HepG2 (cell line): ENCODE results near the gene ABCC3. TPM values are rescaled to one million over a fixed set of nuclear protein-coding genes. Genes with fewer than 3 reads are reported as not detected.
A peak's percentile ranks its signal among the peaks of the same experiment; 100 is the strongest.

ENCODE experiments used
- ATAD3A ChIP-seq: sonication (generic); formaldehyde crosslinking; IDR thresholded peaks from 2 replicates; pipeline ENCODE4 v1.4.0; 2020; ENCODE audit warnings: missing genetic modification reagents
- GZF1 ChIP-seq: sonication (generic); formaldehyde crosslinking; IDR thresholded peaks from 2 replicates; pipeline ENCODE4 v1.5.1; 2020; ENCODE audit warnings: mild to moderate bottlenecking, missing genetic modification reagents
- NCOA5 ChIP-seq: sonication (generic); formaldehyde crosslinking; IDR thresholded peaks from 2 replicates; pipeline ENCODE4 v1.4.0; 2020; ENCODE audit warnings: missing genetic modification reagents
- RARA ChIP-seq: IDR thresholded peaks from 2 replicates; pipeline ENCODE4 v1.6.1; 2016; ENCODE audit warnings: missing genetic modification reagents, missing compliant biosample characterization
- U2AF1 ChIP-seq: fragments of 200-400 bp; formaldehyde crosslinking; optimal IDR thresholded peaks from 2 replicates; pipeline ENCODE3; 2017; ENCODE audit warnings: mild to moderate bottlenecking, low read depth, low read length
- ZNF232 ChIP-seq: sonication (generic); formaldehyde crosslinking; IDR thresholded peaks from 2 replicates; pipeline ENCODE4 v1.4.0; 2020; ENCODE audit warnings: missing genetic modification reagents, borderline replicate concordance
- ZNF260 ChIP-seq: sonication (generic); formaldehyde crosslinking; IDR thresholded peaks from 2 replicates; pipeline ENCODE4 v1.4.0; 2020; ENCODE audit warnings: missing genetic modification reagents, low read depth, mild to moderate bottlenecking, borderline replicate concordance
- ZNF318 ChIP-seq: sonication (generic); formaldehyde crosslinking; IDR thresholded peaks from 2 replicates; pipeline ENCODE4 v1.4.0; 2020; ENCODE audit warnings: mild to moderate bottlenecking, missing genetic modification reagents
- ZNF589 ChIP-seq: sonication (generic); formaldehyde crosslinking; conservative IDR thresholded peaks from 2 replicates; pipeline ENCODE4 v1.8.0; 2022; ENCODE audit warnings: mild to moderate bottlenecking, moderate library complexity, missing genetic modification reagents
- ZNF660 ChIP-seq: sonication (generic); formaldehyde crosslinking; IDR thresholded peaks from 2 replicates; pipeline ENCODE4 v1.5.1; 2020; ENCODE audit warnings: mild to moderate bottlenecking, low read depth, missing genetic modification reagents, borderline replicate concordance
- ZNF670 ChIP-seq: sonication (generic); formaldehyde crosslinking; IDR thresholded peaks from 2 replicates; pipeline ENCODE4 v1.8.0; 2022; ENCODE audit warnings: mild to moderate bottlenecking, missing genetic modification reagents, borderline replicate concordance
- polyA plus RNA-seq, 8 experiments: library from polyadenylated mRNA; depleted of rRNA in 3 of 8; stranded (reverse) in 7 of 8; unstranded in 1 of 8; fragments of >200 nt; fragmentation: Illumina TruSeq in 4 of 8; extraction: Trizol in 4 of 8; gene quantifications; 2 replicates each; pipeline versions ENCODE4 v1.2.1 to v1.2.3, GENCODE V29; 2011 to 2016; ENCODE audit warnings: low read depth in 4 of 8, missing spikeins in 1 of 8, mixed read lengths in 1 of 8; ENCODE audit not compliant: insufficient read depth in 1 of 8
- total RNA-seq, 5 experiments: library from RNA; depleted of rRNA; stranded (reverse); fragments of >200 nt; fragmentation: Illumina TruSeq; extraction: Trizol; gene quantifications; 2 replicates each; pipeline ENCODE4 v1.2.3, GENCODE V29; 2016; ENCODE audit warnings: low read depth in 1 of 5
- TF ChIP-seq, protein P1 (sequence below): sonication (generic); formaldehyde crosslinking; conservative IDR thresholded peaks from 2 replicates; pipeline ENCODE4 v1.8.0; 2022; ENCODE audit warnings: mild to moderate bottlenecking, moderate library complexity, missing genetic modification reagents
- TF ChIP-seq, protein P2 (sequence below), 2 experiments: sonication (generic) in 1 of 2; formaldehyde crosslinking in 1 of 2; IDR thresholded peaks; 2 replicates each; pipeline versions ENCODE4 v1.4.0 to v1.6.1; 2018 to 2020; ENCODE audit warnings: missing genetic modification reagents in 2 of 2, borderline replicate concordance in 1 of 2, low read depth in 1 of 2, mild to moderate bottlenecking in 1 of 2, missing biosample characterization in 1 of 2
- TF ChIP-seq, protein P3 (sequence below): sonication (generic); formaldehyde crosslinking; IDR thresholded peaks from 2 replicates; pipeline ENCODE4 v1.9.0; 2021; ENCODE audit warnings: missing genetic modification reagents, borderline replicate concordance

The ABCC3 gene
- total and polyA plus RNA-seq, 2 of the 13 experiments (the other 11 are each of a cell fraction or from before 2014, with no cell fraction given): 25.2 to 50.7 TPM

DNA sequence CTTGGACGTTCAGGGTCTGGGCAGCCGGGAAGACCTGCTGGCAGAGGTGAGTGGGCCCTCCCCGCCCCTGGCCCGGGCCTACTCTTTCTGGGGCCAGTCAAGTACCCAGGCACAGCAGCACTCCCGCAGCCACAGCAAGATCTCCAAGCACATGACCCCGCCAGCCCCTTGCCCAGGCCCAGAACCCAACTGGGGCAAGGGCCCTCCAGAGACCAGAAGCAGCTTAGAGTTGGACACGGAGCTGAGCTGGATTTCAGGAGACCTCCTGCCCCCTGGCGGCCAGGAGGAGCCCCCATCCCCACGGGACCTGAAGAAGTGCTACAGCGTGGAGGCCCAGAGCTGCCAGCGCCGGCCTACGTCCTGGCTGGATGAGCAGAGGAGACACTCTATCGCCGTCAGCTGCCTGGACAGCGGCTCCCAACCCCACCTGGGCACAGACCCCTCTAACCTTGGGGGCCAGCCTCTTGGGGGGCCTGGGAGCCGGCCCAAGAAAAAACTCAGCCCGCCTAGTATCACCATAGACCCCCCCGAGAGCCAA is 8.6 kb upstream of the ABCC3 start (continued):
- TF ChIP-seq ZNF318 (CRISPR knock-in tag) (0 out of 2 replicates have a peak, but pooled peaks have one; percentile 46), ATAD3A (CRISPR knock-in tag) (no peak), U2AF1 (no peak), RARA (CRISPR knock-in tag) (no peak), NCOA5 (CRISPR knock-in tag) (no peak), ZNF670 (no peak), ZNF660 (CRISPR knock-in tag) (no peak), ZNF232 (CRISPR knock-in tag) (0 out of 2 replicates have a peak, but pooled peaks have one; percentile 40), ZNF589 (no peak), GZF1 (no peak), ZNF260 (CRISPR knock-in tag) (0 out of 2 replicates have a peak, but pooled peaks have one; percentile 39)
- TF ChIP-seq, protein P1, sequence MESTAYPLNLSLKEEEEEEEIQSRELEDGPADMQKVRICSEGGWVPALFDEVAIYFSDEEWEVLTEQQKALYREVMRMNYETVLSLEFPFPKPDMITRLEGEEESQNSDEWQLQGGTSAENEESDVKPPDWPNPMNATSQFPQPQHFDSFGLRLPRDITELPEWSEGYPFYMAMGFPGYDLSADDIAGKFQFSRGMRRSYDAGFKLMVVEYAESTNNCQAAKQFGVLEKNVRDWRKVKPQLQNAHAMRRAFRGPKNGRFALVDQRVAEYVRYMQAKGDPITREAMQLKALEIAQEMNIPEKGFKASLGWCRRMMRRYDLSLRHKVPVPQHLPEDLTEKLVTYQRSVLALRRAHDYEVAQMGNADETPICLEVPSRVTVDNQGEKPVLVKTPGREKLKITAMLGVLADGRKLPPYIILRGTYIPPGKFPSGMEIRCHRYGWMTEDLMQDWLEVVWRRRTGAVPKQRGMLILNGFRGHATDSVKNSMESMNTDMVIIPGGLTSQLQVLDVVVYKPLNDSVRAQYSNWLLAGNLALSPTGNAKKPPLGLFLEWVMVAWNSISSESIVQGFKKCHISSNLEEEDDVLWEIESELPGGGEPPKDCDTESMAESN (CRISPR knock-in tag): peak; percentile 67; the same call in 1 of the 2 replicates
- TF ChIP-seq, protein P2, sequence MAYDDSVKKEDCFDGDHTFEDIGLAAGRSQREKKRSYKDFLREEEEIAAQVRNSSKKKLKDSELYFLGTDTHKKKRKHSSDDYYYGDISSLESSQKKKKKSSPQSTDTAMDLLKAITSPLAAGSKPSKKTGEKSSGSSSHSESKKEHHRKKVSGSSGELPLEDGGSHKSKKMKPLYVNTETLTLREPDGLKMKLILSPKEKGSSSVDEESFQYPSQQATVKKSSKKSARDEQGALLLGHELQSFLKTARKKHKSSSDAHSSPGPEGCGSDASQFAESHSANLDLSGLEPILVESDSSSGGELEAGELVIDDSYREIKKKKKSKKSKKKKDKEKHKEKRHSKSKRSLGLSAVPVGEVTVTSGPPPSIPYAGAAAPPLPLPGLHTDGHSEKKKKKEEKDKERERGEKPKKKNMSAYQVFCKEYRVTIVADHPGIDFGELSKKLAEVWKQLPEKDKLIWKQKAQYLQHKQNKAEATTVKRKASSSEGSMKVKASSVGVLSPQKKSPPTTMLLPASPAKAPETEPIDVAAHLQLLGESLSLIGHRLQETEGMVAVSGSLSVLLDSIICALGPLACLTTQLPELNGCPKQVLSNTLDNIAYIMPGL (CRISPR knock-in tag; IDR thresholded peaks at IDR 0.05; ENCODE audit: borderline replicate concordance in 1 of 2, low read depth in 1 of 2): peak; percentile 91 to 97
- TF ChIP-seq, protein P3, sequence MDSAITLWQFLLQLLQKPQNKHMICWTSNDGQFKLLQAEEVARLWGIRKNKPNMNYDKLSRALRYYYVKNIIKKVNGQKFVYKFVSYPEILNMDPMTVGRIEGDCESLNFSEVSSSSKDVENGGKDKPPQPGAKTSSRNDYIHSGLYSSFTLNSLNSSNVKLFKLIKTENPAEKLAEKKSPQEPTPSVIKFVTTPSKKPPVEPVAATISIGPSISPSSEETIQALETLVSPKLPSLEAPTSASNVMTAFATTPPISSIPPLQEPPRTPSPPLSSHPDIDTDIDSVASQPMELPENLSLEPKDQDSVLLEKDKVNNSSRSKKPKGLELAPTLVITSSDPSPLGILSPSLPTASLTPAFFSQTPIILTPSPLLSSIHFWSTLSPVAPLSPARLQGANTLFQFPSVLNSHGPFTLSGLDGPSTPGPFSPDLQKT: no peak
